ENCODE measurements around the gene FBXO38.

- TF ChIP-seq CTCF (IDR thresholded peaks at IDR 0.05) (no peak), ZFX (IDR thresholded peaks at IDR 0.05; ENCODE audit: borderline replicate concordance) (no peak)
These were observed 9.6 kb downstream of the FBXO38 start for GRCh38 chr5:148393390-148393741.

Data from 22Rv1 (cell line).